NCI-H2171 (cell line): Measurements from ENCODE around the gene PPM1G.
"Not testable (repeated sequence)": the region's sequence is repeated elsewhere in the genome, so short reads cannot be mapped to it uniquely, and the experiment has no call there.

ENCODE experiments used
- DNase-seq: peaks from one replicate; lab custom pipeline; 2025; lab: John Stamatoyannopoulos, UW

Gene PPM1G

DNA sequence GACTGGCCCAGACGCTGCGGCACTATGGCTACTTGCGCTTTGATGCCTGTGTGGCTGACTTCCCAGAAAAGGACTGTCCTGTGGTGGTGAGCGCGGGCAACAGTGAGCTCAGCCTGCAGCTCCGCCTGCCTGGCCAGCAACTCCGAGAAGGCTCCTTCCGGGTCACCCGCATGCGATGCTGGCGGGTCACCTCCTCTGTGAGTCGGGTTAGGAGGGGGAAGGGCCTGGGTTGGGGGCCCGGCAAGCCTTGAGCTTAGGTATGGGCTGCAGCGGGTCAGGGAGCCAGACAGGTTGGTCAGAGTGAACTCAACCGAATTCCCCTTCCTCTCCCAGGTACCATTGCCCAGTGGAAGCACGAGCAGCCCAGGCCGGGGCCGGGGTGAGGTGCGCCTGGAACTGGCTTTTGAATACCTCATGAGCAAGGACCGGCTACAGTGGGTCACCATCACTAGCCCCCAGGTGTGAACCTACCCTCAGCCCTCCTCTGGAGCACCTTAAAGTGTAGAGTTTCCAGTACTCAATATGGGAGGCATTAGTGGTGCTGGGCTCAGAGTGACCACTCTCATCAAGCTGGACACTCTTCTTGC lies 33.8 kb downstream of the PPM1G start:
- DNase-seq, result no peak

DNA sequence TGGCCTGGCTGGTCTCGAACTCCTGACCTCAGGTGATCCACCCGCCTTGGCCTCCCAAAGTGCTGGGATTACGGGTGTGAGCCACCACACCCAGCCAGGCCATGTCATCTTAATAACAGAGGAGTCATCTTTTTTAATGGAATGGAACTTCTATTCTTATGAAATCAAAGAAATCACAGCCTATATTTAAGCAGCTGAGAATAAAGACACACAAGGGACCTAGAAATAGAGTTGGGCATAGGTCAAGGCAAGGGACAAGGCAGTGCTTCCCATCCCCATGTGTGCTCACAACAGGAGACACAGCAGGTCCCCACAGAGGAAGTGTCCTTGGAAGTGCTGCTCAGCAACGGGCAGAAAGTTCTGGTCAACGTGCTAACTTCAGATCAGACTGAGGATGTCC lies 35.8 kb downstream of the PPM1G start:
- DNase-seq, result no peak

GRCh38 chr2:27372937-27373336 lies 36.5 kb downstream of the PPM1G start:
- DNase-seq, result no peak

GRCh38 chr2:27370816-27371620 lies 38.4 kb downstream of the PPM1G start:
- peak; percentile 10 for DNase-seq

GRCh38 chr2:27370026-27370815 lies 39.2 kb downstream of the PPM1G start, which contains the start of the genes EIF2B4 and SNX17:
Gene EIF2B4 (minus strand): TSS chr2:27370338. CDS start chr2:27370314, 24 bp downstream.
Gene SNX17 (plus strand): TSS chr2:27370616. CDS start chr2:27370744, 128 bp downstream.
- DNase-seq, result peak; percentile 99

GRCh38 chr2:27369471-27370025 lies 39.8 kb downstream of the PPM1G start:
- DNase-seq, result peak; percentile 64

- DNase-seq, result no peak
Measured at GRCh38 chr2:27363933-27364332, 45.5 kb downstream of the PPM1G start.

GRCh38 chr2:27362678-27363420 lies 46.5 kb downstream of the PPM1G start:
- DNase-seq, result no peak

- DNase-seq, result peak; percentile 99
Measured at GRCh38 chr2:27356382-27357181, 52.8 kb downstream of the PPM1G start, which contains the start of gene GTF3C2. Gene GTF3C2 (minus strand): TSS chr2:27356764. CDS start chr2:27343554, 13,210 bp downstream.

- peak; percentile 41 for DNase-seq
Measured at GRCh38 chr2:27356056-27356381, 53.4 kb downstream of the PPM1G start.

DNA sequence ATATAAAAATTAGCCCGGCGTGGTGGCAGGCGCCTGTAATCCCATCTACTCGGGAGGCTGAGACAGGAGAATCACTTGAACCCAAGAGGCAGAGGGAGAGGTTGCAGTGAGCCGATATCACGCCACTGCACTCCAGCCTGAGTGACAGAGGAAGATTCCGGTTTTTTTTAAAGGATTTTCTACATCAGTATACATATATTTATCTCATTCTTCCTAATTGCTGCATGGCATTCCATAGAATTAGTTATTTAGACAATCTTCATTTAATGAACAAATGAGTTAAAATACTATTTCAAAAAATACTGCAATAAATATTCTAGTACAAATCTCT lies 54.8 kb downstream of the PPM1G start:
- DNase-seq, result no peak

GRCh38 chr2:27353762-27354596 lies 55.4 kb downstream of the PPM1G start:
- no peak for DNase-seq

DNA sequence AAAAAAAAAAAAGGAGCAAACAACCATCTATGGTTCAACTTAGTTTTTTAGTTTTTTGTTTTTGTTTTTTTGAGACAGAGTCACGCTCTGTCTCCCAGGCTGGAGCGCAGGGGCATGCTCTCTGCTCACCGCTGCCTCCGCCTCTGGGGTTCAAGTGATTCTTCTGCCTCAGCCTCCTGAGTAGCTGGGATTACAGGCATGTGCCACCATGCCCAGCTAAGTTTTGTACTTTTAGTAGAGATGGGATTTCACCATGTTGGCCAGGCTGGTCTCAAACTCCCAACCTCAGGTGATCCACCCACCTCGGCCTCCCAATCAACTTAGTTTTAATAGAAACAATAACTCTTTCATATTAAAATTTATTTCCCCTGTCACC lies 56.0 kb downstream of the PPM1G start:
- not testable (repeated sequence) for DNase-seq

GRCh38 chr2:27351802-27352598 lies 57.4 kb downstream of the PPM1G start:
- DNase-seq, result no peak

DNA sequence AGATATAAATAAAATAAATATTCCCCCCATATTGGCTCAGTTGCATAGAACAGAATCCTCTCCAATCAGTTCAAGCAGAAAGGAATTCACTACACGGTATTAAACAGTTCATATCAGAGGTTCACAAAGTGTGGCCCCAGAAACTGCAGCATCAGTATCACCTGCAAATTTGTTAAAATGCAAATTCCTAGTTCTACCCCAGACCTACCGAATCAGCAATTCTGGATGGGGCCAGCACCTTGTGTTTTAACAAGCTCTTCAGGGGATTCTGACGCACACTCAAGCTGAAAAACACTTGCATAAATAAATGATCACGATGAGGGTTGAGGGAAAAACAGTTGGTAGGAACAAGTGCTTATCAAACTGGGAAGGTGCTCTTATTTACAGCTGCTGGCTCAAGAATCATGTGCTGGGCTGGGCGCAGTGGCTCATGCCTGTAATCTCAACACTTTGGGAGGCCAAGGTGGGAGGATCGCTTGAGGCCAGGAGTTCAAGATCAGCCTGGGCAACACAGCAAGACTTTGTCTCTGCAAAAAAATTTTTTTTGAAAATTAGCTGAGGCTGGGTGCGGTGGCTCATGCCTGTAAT lies 59.2 kb downstream of the PPM1G start:
- DNase-seq, result no peak

DNA sequence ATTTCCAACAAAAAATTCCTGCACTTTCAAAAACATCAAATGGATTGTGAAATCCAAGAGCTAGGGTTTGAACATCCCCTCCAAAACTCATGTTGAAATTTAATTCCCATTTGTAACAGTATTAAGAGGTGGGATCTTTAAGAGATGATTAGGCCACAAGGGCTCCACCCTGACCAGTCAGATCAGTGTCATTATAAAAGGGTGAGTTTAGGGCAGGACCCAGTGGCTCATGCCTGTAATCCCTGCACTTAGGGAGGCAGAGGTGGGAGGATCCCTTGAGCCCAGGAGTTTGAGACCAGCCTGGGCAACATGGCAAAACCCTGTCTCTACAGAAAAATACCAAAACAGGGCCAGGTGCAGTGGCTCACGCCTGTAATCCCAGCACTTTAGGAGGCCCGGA lies 61.8 kb downstream of the PPM1G start:
- no peak for DNase-seq

GRCh38 chr2:27336173-27336572 lies 73.2 kb downstream of the PPM1G start:
- no peak for DNase-seq

- DNase-seq, result no peak
Measured at GRCh38 chr2:27335311-27335710, 74.1 kb downstream of the PPM1G start.
